ENCODE data around the gene HIGD1A.

The HIGD1A gene

GRCh38 chr3:42745776-42746454, 58.4 kb downstream of the HIGD1A start:
- no peak for TF ChIP-seq CTCF (IDR thresholded peaks at IDR 0.05; ENCODE audit: extremely low read depth, missing control alignments)
- no peak for DNase-seq (ENCODE audit: low spot score)

DNA sequence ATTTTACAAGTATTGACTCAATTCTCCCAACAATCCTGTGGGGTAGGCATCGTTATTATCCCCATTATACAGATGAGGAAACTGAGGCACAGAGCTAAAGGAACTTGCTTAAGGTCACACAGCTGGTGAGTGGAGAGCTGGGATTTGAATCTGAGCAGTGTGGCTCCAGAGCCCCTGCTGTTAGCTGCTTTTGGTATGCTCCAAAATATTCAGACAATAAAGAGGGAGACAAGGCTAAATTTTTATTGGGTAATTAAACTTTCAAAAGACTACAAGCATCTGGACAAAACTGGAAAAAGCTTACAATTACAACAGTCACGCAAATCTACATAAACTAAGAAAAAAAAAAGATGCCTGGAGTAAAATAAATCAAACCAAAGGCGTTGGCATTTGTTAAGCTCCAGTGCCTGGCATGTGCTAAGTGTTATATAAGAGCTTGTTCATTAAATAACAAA, 59.0 kb downstream of the HIGD1A start:
- DNase-seq (ENCODE audit: low spot score) = no peak
- no peak for TF ChIP-seq CTCF (IDR thresholded peaks at IDR 0.05; ENCODE audit: extremely low read depth, missing control alignments)

- no peak for DNase-seq (ENCODE audit: low spot score)
- TF ChIP-seq CTCF (IDR thresholded peaks at IDR 0.05; ENCODE audit: extremely low read depth, missing control alignments) = no peak
Measured at GRCh38 chr3:42743204-42743995, 60.9 kb downstream of the HIGD1A start.

DNA sequence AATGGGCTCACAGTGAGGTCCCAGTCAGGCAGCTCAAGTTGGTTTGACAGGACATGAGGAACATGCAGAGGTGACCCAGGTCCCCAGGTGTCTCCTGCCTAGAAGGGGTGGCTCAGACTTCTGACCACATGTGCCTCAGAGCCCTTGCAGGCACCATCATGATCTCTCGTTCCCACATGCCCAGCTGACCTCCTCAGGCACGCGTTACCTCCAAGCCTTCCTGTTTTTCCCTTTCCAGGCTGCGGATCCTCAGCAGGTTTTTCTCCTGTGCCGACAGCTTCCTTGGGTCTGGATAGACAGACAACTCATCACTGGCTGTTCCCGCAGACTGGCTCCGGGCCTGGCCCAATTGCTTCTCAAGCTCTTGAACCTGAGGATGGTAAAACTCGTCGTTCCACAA, 61.6 kb downstream of the HIGD1A start:
- no peak for TF ChIP-seq CTCF (IDR thresholded peaks at IDR 0.05; ENCODE audit: extremely low read depth, missing control alignments)
- no peak for DNase-seq (ENCODE audit: low spot score)

- DNase-seq (ENCODE audit: low spot score) = no peak
- TF ChIP-seq CTCF (IDR thresholded peaks at IDR 0.05; ENCODE audit: extremely low read depth, missing control alignments) = no peak
Measured at GRCh38 chr3:42742259-42742658, 62.0 kb downstream of the HIGD1A start.

DNA sequence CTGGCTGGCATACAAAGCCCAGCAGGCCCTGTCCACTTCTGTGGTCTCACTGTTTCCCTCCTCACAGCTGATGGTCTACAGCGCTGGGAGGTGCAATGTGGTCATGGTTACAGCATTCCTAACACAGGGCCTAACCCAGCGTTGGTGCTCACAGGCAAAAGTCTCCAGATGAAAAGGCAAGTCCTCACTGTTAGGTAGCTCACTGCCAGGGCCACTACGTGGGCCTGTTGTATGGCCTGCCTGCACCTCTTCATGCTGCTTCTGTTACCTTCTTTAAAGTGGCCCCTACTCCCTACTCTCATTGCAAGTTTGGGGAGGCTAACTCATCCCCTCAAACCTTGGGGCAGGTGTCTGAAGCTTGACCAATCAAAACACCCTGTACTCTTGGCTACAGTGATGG, 62.5 kb downstream of the HIGD1A start:
- DNase-seq (ENCODE audit: low spot score) = no peak
- no peak for TF ChIP-seq CTCF (IDR thresholded peaks at IDR 0.05; ENCODE audit: extremely low read depth, missing control alignments)

DNA sequence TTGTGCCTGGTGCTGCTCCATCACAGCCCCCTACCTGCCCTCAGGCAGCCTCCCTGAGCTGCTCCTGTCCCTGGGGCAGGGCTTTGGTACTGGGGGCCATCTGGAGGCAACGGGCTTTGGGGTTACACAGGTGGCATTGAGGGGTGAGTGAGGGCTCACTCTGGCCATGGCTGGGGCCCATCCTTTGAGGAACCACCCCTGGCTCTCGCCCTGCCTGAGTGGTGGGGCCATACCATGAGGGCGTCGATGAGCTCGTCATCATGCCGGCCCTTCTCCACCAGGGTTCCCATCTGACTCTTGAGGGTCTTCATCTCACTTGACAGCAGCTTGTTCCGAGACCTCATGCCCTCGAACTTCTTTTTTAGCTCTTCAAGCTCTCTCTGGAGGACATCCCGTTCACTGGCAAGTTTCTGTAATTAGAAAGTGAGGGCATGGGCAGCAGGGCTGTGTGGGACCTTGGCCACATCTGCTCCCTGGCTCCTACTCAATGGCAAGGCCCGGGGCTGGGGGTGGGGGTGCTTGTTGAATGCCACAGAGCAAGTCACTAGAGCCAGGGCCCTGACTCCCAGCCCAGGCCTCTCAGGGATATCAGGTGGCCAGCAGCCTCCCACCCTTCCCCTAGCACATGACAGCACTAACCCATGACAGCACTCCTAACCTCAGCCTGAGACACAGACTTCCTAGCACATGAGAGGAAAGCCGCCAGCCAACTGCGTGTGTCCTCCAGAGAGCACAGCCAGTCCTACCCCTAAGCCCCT, 64.7 kb downstream of the HIGD1A start:
- DNase-seq (ENCODE audit: low spot score) = no peak
- TF ChIP-seq CTCF (IDR thresholded peaks at IDR 0.05; ENCODE audit: extremely low read depth, missing control alignments) = no peak

All from GM20000 (cell line).